Prostate gland (tissue), 2 donors: Measurements from ENCODE around the gene YPEL3. TPM values are rescaled to one million over a fixed set of nuclear protein-coding genes. Genes with fewer than 3 reads are reported as not detected.

Source experiments
- DNase-seq: peaks from one replicate; pipeline ENCODE4 v3.0.0-alpha.2; 2019; ENCODE audit warnings: low spot score
- H3K27ac ChIP-seq, 2 donors: fragments of 200-600 bp; sonication (generic); 2 replicates each; pipeline ENCODE4 v1.5.1; 2017 to 2019
- H3K27me3 ChIP-seq: fragments of 200-600 bp; sonication (generic); replicated peaks from 2 replicates; pipeline ENCODE4 v1.5.1; 2019; ENCODE audit not compliant: insufficient read depth
- H3K36me3 ChIP-seq, 2 donors: fragments of 200-600 bp; sonication (generic); 1 replicate in 1 of 2; 2 replicates in 1 of 2; pipeline versions ENCODE4 v1.5.1 to v1.8.1; 2017 to 2019
- H3K4me1 ChIP-seq: fragments of 200-600 bp; sonication (generic); replicated peaks from 2 replicates; pipeline ENCODE4 v1.5.1; 2019
- H3K4me3 ChIP-seq, 2 donors: fragments of 200-600 bp; sonication (generic); 2 replicates each; pipeline ENCODE4 v1.5.1; 2017 to 2019
- H3K9me3 ChIP-seq: fragments of 200-600 bp; sonication (generic); 2 replicates; pipeline ENCODE4 v1.5.1; 2017
- CTCF ChIP-seq, 4 experiments: fragments of 200-600 bp in 2 of 4; fragments of 450-650 bp in 2 of 4; sonication (generic) in 2 of 4; IDR thresholded peaks; 1 replicate in 3 of 4; 2 replicates in 1 of 4; pipeline ENCODE4 v1.5.1; 2016 to 2019; ENCODE audit warnings: antibody characterized with exemption in 4 of 4, mild to moderate bottlenecking in 2 of 4, moderate library complexity in 2 of 4
- POLR2A ChIP-seq: fragments of 450-650 bp; IDR thresholded peaks from one replicate; pipeline ENCODE4 v1.6.1; 2016; ENCODE audit warnings: antibody characterized with exemption, mild to moderate bottlenecking
- POLR2AphosphoS5 ChIP-seq: sonication (generic); formaldehyde crosslinking; IDR thresholded peaks from one replicate; pipeline ENCODE4 v1.6.1; 2017; ENCODE audit warnings: antibody characterized with exemption
- WGBS: methylation state at CpG from one replicate; pipeline ENCODE4 v1.1.5; 2018; 5-methylcytosine and 5-hydroxymethylcytosine counted together
- intact Hi-C: fragments of 100-400 bp; cut with DNase I; formaldehyde crosslinking; loops from one replicate; pipeline ENCODE4 v1.14.2; 2022
- total RNA-seq, 2 donors: library from RNA; depleted of rRNA; stranded (reverse); fragments of >200 nt; gene quantifications; one replicate each; pipeline ENCODE4 v1.1.0, GENCODE V29; 2016

The YPEL3 gene
- total RNA-seq: 100 to 1,000 TPM; 150 to 164 TPM

GRCh38 chr16:30096105-30096861 is at the start of gene YPEL3:
Gene YPEL3 (minus strand): TSS chr16:30096213. CDS start chr16:30095482, 731 bp downstream.
- intact Hi-C loops: loop anchor here (10.0 kb wide), 2 partner anchors 279 to 309 kb away; partner anchors contain the start of genes MYL11, TBC1D10B and ZNF771
- peak within 1 kb of the TSS; percentile 82 to 94 for H3K4me3 ChIP-seq
- no peaks in the 10 kb centered on the region for H3K9me3 ChIP-seq
- peaks cover 13% of the 10 kb centered on the region for H3K4me1 ChIP-seq
- peak; percentile 75 for TF ChIP-seq POLR2AphosphoS5
- no peak for TF ChIP-seq CTCF (IDR thresholded peaks at IDR 0.05)
- TF ChIP-seq POLR2A: peak; percentile 89
- H3K36me3 ChIP-seq: no peaks in the 10 kb centered on the region
- H3K27ac ChIP-seq: peak within 1 kb of the TSS; percentile 93 to 97
- H3K27me3 ChIP-seq: no peaks in the 10 kb centered on the region
- WGBS: 17% methylated on average over 36 of the region's 77 CpGs
- DNase-seq: peak; percentile 94

GRCh38 chr16:30145657-30146056 is 49.6 kb upstream of the YPEL3 start:
- no peaks in the 10 kb centered on the region for H3K4me1 ChIP-seq
- intact Hi-C loops: no loop called here
- no peak overlapping the region for H3K4me3 ChIP-seq
- TF ChIP-seq POLR2A: no peak
- TF ChIP-seq POLR2AphosphoS5: no peak
- no peak for TF ChIP-seq CTCF (IDR thresholded peaks at IDR 0.05)
- H3K27ac ChIP-seq: no peak overlapping the region
- H3K27me3 ChIP-seq: no peaks in the 10 kb centered on the region
- H3K9me3 ChIP-seq: no peaks in the 10 kb centered on the region
- WGBS: 63% methylated on average over 1 of the region's 1 CpG
- H3K36me3 ChIP-seq: no peaks in the 10 kb centered on the region
- no peak for DNase-seq

GRCh38 chr16:30144917-30145316 is 48.9 kb upstream of the YPEL3 start:
- TF ChIP-seq POLR2A (no peak), POLR2AphosphoS5 (no peak), CTCF (IDR thresholded peaks at IDR 0.05) (no peak)
- no peak for DNase-seq
- intact Hi-C loops: no loop called here
- Histone ChIP-seq H3K4me3 (no peak overlapping the region), H3K27me3 (no peaks in the 10 kb centered on the region), H3K27ac (no peak overlapping the region), H3K9me3 (no peaks in the 10 kb centered on the region), H3K4me1 (no peaks in the 10 kb centered on the region), H3K36me3 (no peaks in the 10 kb centered on the region)
- WGBS: 89% methylated on average over 1 of the region's 1 CpG

- DNase-seq: no peak
- Histone ChIP-seq H3K27me3 (no peaks in the 10 kb centered on the region), H3K4me1 (no peaks in the 10 kb centered on the region), H3K36me3 (no peaks in the 10 kb centered on the region), H3K4me3 (no peak overlapping the region), H3K27ac (no peak overlapping the region), H3K9me3 (no peaks in the 10 kb centered on the region)
- TF ChIP-seq POLR2AphosphoS5: no peak
- TF ChIP-seq CTCF (IDR thresholded peaks at IDR 0.05): no peak
- TF ChIP-seq POLR2A: no peak
- intact Hi-C loops: no loop called here
These were observed 48.0 kb upstream of the YPEL3 start for GRCh38 chr16:30144017-30144416.

GRCh38 chr16:30143347-30143702 is 47.3 kb upstream of the YPEL3 start:
- H3K36me3 ChIP-seq: no peaks in the 10 kb centered on the region
- H3K27ac ChIP-seq: no peak overlapping the region
- TF ChIP-seq POLR2AphosphoS5 (no peak), CTCF (IDR thresholded peaks at IDR 0.05) (no peak), POLR2A (no peak)
- H3K27me3 ChIP-seq: no peaks in the 10 kb centered on the region
- 71% methylated on average over 2 of the region's 2 CpGs for WGBS
- DNase-seq: no peak
- no peaks in the 10 kb centered on the region for H3K9me3 ChIP-seq
- intact Hi-C loops: no loop called here
- H3K4me1 ChIP-seq: no peaks in the 10 kb centered on the region
- no peak overlapping the region for H3K4me3 ChIP-seq
